HG02798 (cell line): ENCODE results near the gene SMARCA4.

Experiments
- ATAC-seq: cut with Tn5 transposase; IDR thresholded peaks from one replicate; pipeline ENCODE4 v1.9.1; 2021; ENCODE audit warnings: mild to moderate bottlenecking; ENCODE audit not compliant: unreplicated experiment, poor library complexity

The SMARCA4 gene

DNA sequence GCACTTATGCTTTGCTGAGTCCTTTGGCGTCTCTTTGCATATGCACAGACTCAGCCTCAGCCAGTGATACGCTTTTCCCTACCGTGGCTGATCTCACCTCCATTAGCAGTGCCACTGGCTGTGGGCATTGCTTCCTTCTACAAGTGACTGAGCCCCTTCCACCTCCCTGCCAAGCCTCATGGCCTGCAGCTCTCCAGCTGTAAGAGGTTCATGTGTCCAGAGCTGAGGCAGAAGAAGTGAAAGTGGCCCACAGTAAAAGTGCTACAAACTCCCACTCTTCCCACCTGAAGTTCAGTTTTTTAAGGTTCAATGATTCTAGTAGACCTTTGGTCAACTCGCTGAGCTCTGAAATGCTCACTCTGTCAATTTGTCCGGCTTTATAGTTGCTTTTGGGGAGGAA is 44.7 kb downstream of the SMARCA4 start:
- ATAC-seq = no peak

DNA sequence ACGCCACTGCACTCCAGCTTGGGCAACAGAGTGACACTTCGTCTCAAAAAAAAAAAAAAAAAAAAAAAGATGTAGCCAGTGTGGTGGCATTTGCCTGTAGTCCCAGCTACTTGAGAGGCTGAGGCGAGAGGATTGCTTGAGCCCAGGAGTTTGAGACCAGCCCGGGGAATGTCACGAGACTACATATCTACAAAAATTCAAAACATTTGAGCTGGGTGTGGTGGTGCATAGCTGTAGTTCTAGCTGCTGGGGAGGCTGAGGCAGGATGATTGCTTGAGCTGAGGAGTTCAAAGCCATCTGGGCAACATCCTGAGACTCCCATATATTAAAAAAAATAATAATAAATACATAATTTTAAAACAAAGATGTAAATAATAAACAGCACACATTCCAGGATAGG is 46.6 kb downstream of the SMARCA4 start:
- ATAC-seq = no peak

DNA sequence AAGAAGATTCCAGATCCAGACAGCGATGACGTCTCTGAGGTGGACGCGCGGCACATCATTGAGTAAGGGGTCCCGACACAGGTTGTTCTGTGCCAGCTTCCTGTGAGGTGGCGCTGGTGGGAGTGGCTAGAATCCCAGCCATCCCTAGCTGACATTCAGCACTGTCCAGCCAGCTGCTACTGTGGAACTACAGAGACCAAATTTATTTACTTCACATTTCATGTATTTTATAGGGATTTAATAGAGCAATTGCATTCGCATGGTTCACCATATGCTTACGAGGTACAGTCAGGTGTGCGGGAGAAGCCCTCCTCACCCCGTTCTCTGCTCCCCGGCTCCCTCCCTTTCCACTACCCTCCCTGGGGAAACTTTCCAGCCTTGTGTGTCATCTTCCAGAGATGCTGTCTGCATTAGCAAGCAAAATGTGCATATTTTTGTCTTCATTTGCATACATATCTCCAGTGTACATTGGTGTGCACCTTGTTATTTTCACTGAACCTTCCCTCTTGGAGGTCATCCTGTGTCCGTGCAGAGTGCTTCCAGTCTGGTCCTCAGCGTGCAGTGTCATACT is 47.2 kb downstream of the SMARCA4 start:
- ATAC-seq = no peak

DNA sequence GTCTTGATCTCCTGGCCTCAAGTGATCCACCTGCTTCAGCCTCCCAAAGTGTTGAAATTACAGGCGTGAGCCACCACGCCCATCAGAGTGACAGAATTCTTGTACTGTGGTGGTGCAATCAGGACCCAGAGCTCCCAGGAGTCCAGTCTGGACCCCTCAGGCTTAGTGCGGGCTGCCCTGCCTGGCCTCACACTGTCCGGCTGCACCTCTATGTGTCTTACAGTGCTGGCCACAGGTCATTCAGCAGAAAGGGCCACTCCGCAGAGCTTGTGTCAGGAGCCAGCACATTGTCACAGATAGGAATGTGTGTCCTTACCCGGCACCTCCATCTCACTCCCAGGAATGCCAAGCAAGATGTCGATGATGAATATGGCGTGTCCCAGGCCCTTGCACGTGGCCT is 49.2 kb downstream of the SMARCA4 start:
- ATAC-seq = no peak

DNA sequence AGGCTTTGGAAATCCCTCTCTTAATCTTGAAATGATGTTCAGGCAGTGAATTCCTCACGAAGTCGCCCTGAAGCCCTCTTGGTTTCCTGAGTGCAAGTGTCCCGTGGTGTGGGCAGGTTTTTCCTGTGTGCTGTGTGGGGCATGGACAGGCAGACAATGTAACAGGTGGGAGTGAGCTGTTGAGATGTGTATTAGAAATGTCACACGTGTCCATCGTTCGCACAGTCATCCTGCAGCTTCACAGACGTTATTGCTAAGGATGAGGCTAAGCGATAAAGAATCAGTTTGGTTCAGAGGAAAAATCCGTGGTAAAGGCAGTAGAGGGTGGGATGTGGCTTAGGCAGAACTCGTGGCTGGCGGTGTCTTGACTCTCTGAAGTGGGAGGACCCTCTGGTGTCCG is 51.7 kb downstream of the SMARCA4 start:
- no peak for ATAC-seq

DNA sequence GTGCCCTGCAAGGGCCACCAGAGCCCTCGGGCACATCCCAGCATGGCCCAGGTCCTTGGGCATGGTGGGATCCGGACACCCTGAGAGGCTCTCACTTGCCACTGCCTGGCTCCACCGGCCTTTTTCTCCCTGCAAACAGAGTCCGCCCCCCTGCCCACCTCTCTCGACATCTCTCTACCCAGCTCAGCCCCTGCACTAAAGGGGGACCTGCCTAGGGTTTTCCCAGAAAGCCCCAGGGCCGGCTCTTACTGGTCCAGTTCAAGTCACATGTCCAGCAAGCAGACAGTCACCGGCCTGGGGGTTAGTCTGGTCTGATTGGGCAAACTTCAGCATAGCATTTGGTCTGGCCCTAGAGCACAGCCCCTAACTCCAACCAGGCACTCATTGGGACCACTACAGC is 52.9 kb downstream of the SMARCA4 start:
- no peak for ATAC-seq

DNA sequence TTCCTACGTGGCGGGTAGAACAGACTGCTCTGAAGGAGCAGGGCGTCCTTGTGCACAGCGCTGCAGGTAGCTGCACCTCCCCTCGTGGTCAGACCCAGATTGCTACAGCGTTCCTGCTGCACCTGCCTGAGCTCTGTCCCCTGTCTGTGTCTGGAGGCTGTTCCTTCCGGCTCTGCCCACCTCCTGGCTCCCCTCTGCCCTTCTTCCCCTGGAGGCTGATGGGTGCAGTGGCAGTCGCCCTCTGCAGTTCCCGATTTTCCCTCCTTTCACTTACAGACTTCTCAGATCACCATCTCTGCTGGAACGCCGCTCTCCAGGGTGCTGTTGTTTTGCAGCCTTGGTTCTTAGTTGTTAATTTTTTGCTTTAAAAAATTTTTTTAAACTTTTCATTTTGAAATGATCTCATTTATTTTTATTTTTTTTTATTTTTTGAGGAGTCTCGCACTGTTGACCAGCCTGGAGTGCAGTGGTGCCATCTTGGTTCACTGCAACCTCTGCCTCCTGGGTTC is 53.6 kb downstream of the SMARCA4 start:
- no peak for ATAC-seq

DNA sequence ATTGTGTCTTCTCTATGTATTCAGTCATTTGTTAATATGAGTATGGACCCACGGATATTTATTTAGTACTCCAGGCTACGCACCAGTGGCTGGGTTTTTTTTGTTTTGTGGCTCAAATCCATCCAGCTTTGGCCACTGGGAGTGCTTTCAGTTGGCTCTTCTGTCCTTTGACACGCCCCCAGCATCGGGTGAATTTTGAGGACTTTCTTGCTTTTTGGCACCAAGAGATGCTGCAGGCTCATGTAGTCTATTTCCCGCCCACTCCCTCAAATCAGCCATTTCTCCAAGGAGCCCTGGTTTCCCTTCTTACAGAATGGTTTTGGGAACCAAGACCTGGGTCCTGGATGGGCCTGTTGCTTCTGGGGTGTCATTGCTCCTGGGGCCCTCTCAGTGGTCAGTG is 55.8 kb downstream of the SMARCA4 start:
- ATAC-seq = no peak

DNA sequence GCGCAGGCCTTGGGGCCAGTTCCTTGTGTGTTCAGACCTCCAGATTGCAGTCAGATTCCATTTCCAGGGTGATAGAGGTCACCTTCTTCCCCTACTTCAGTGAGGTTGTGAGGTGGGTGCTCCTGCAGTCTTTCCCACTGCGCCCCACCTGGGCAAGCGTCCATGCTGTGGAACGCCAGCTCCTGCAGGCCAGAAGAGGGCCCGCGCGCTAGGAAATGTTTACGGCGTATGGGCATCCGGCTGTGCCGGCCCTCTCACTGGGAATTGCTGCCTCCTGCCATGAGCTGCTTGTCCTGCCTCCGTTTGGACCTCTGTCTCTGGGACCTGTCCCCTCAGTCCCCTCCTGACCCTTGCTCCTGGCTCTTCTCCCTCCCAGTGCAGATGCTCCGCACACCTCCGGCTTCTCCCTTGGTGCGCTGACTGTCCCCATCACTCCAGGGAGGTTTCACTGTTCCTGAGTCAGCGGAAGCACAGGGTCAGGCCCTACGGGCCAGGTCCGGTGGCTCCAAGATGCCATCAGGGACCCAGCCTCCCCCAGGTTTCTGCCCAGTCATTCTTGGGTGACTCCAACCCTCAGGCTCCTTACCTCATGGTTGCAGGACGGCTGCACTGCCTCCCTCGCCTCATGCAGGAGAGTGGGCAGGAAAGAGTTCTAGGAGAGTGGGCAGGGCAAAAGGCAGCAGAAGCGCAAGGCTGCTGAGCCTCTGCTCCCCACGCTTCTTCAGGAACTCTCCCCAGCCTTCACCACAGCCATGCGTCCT is 56.6 kb downstream of the SMARCA4 start:
- ATAC-seq = no peak

DNA sequence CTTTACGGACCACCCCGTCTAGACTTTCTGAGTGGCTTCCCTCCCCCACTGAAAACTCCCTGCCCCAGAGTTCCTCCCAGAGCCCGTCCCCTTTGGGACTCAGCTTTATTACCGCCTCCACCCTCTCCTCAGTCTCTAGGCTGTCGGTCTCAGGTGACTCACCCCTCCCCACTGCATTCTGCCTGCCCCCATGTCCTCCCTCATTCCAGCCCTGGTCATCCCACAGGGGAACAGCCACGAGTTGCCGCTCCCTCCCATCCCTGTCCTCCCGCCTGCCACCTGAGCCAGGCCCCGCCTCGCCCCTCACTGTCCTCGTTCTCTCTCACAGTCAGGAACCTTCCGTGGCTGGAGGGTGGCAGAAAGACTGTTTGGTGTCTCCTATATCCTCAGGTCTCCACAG is 57.3 kb downstream of the SMARCA4 start:
- no peak for ATAC-seq

DNA sequence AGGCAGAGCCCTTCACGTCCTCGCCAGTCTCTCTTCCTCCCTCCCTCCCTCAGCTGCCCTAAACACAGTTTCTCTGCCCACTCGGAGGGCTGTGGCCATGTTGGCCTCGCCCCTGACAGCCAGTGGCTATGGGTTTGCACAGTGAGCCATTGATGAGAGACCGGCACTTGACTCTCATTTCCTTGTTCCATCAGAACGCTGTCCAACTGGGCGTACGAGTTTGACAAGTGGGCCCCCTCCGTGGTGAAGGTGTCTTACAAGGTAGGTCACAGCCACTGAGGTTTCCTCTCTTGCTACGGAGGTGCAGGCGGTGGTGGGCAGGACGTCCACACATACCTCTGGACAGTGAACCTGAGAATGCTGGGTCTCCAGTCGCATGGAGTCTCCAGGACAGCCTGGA is 57.9 kb downstream of the SMARCA4 start:
- ATAC-seq = no peak

DNA sequence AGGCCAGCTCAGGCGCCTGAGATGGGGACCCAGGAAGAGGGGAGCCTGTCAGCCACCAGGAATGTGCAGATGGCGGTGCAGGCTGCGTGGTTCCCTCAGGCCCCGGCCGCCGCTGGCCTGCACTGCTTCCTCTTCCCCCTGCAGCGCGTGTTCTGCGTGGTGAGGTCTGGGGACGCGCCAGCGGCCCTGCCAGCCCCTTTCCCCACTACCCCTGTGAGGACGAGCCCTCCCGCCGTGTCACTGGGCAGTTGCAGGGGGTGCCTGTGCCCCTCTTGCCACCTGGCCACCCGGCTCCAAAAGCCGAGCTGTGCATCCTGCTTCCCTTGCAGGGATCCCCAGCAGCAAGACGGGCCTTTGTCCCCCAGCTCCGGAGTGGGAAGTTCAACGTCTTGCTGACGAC is 58.4 kb downstream of the SMARCA4 start:
- ATAC-seq = no peak

DNA sequence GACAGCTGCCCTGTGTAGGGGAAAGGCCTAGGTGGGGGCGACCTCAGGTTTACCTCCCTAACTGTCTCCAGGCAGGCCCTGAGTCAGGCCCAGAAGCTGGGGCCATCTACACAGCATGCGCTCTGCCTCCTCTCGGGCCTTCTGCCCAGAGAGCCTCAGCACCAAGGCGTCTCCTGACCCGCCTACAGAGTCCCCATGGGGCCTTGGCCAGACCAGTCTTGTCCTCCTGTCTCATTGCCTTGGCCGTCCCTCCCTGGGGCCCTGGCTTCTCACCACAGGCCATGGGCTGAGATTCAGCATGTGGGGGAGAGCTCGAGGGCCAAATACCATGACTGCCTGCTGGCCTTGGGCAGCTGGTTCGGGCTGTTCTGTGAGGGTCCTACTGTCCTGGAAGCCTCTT is 59.0 kb downstream of the SMARCA4 start:
- no peak for ATAC-seq

DNA sequence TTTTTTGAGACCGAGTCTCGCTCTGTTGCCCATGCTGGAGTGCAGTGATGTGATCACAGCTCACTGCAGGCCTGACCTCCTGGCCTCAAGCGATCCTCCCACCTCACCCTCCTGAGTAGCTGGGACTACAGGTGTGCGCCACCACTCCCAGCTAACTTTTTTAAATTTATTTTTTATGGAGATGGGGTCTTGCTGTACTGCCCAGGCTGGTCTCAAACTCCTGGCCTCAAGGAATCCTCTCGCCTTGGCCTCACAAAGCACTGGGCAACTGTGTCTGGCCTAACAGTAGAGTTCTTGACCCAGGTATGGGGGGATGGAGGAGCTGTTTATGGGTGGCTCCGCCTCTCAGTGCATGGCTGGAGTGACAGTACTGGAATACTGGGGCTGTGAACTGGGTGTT is 59.6 kb downstream of the SMARCA4 start:
- ATAC-seq = no peak

DNA sequence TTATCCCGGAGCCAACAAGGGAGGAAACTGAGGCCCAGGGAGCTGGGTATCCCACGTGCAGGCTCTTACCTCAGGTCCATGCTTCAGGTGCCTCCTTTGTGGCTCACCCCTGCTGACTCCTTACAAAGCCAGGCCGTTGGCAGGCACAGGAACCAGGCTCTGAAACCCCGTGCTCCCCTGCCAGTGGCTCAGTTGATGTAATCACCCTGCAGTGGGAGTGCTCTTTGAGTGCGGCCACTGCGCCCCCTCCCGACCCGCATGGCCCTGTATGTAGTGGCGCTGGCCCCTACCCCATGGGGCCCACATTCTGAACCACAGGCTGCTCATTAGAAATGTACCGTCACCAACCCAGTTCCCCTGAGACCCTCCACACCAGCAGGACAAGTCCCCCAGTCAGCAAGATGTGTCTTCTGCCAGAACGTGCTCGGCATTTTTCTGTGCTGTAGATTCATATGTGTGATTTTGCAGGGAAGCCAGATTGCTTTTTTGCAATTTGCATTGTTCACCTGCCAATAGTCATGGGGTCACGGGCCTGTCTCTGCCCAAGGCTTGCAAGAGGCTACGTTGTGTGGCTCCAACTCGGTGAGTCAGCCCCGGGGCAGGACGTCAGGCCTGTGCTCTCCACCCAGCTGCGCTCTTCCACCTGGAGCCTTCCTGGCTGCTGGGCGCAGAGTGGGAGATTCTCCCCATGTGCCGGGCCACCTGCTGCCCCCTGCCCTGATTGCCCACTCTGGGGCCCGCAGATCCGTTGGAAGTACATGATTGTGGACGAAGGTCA is 60.3 kb downstream of the SMARCA4 start:
- no peak for ATAC-seq

DNA sequence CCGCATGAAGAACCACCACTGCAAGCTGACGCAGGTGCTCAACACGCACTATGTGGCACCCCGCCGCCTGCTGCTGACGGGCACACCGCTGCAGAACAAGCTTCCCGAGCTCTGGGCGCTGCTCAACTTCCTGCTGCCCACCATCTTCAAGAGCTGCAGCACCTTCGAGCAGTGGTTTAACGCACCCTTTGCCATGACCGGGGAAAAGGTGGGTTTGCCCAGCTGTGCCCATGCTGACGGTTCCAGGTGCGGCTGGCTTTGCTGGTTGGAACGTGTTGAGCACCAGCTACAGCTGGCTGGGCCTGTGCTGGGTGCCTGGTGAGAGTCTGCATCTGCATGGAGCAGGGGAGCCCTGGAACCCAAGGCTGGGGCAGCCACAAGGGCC is 60.9 kb downstream of the SMARCA4 start:
- no peak for ATAC-seq

DNA sequence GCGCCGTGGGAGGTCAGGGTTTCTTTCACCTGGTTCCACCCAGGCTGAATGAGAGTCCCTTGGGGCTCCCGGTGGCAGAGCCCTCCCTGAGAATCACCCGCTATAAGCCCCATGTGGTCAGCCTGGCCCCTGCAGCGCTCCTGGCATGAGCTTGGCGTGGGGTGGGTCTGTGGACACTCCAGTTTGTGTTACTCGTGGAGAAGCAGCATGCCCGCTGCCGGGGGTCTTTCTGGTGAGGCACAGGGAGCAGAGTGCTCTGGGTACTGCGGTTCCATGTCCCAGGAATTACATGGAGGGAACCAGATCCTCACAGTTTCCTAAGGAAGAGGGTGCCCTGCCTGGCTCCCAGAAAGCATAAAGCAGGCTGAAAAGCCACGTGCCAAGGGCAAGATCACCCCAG is 62.2 kb downstream of the SMARCA4 start:
- ATAC-seq = no peak

DNA sequence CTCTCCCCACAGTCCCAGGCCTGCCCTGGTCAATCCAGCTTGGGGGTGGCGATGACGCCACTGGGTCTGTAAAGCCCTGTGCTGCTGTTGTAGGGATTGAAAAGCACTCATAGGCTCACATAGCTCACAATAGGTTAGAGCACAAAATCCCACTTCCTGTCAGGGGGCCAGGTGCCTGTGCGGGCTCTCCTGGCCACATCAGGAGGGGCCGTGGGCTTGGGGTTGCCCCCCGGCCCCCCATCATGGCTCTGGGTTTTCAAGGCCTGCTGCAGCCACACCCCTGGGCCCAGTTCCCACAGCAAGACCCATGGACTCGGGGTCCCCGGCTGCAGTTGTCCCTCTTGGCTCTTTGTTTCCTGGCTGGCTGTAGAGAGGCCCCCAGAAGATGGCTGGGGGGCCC is 62.9 kb downstream of the SMARCA4 start:
- no peak for ATAC-seq

DNA sequence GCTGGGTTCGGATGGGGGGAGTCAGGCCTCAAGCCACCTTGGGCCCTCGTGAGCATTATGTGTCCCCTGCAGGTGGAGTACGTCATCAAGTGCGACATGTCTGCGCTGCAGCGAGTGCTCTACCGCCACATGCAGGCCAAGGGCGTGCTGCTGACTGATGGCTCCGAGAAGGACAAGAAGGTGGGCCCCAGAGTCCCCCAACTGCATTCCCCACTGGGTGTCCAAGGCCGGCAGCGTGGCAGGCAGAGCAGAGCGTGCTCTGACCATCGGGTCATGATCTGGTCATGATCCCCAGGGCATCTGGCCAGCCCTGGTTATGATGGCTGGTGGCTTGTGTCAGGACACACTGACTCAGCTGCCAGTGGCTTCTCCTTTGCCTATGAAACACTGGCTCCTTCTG is 63.4 kb downstream of the SMARCA4 start:
- ATAC-seq = no peak

DNA sequence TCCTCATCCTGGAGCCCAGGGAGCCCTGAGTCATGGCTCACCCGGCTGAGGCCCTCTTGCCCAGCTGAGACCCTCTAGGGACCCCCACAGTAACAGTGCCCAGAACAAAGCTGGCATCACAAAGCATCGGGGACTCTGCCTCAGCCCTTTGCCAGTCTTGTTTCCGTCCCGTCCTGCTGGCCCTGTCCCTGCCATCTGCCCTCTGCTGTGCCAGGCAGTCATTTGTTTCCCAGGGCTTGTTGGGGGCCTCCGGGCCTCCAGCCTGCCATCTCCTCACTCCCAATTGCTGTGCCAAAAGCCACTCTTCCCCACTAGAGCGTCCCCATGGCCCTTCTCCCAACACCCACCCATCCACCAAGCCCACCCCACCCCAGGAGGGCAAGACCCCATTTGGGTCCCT is 64.2 kb downstream of the SMARCA4 start:
- no peak for ATAC-seq

DNA sequence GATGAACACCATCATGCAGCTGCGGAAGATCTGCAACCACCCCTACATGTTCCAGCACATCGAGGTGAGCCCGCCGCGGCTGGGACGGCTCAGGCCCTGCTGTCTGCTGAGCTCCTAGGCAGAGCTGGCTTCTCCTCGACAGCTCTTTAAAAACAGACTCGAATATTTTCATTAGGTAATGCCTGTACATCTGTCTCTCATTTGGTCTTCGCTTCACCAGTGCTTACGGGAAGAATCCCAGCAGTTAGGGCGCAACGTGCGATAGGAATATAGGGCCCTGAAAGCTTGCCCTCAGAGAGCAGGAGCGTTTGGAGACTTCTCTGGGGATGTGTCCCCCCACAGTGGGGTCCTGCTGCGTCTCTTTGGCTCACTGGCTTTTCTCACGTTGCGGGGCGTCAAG is 64.6 kb downstream of the SMARCA4 start:
- no peak for ATAC-seq
